Panc1 (cell line): ENCODE results near the gene APBB1. TPM values are rescaled to one million over a fixed set of nuclear protein-coding genes. Genes with fewer than 3 reads are reported as not detected.

Source experiments
- ATAC-seq: fragments of 200-7000 bp; cut with Tn5 transposase; 2 replicates; pipeline ENCODE4 v1.9.1; 2020; ENCODE audit warnings: mild to moderate bottlenecking, moderate library complexity
- BruUV-seq: library from RNA; stranded (reverse); fragments of 400-500 nt; replicated peaks from 2 replicates; lab custom pipeline; 2021; lab: Mats Ljungman, UMichigan
- CTCF ChIA-PET: fragments of 300-600 bp; sonication (Branson Sonifier 250); formaldehyde crosslinking; loops from one replicate; lab custom pipeline; 2022; ENCODE audit warnings: antibody characterized with exemption; lab: Charles Lee
- POLR2A ChIA-PET: fragments of 300-600 bp; sonication (Branson Sonifier 250); formaldehyde crosslinking; loops from one replicate; lab custom pipeline; 2022; ENCODE audit warnings: antibody characterized with exemption; lab: Charles Lee
- DNase-seq: peaks from one replicate; pipeline ENCODE4 v3.0.0-alpha.2; 2010; ENCODE audit warnings: low read depth, low spot score
- H3K27ac ChIP-seq: 2 replicates; pipeline ENCODE4 v1.5.1; 2011; ENCODE audit warnings: mild to moderate bottlenecking, low read length, inconsistent platforms
- H3K27me3 ChIP-seq: fragments of 200-500 bp; sonication (Bioruptor generic); 2 replicates; pipeline ENCODE4 v1.6.0; 2014; ENCODE audit warnings: low read length, inconsistent platforms; ENCODE audit not compliant: control insufficient read depth, insufficient read depth
- H3K36me3 ChIP-seq: fragments of 200-500 bp; sonication (Bioruptor generic); 2 replicates; pipeline ENCODE4 v1.5.1; 2014; ENCODE audit warnings: inconsistent platforms, mild to moderate bottlenecking, low read length, moderate library complexity; ENCODE audit not compliant: control insufficient read depth, insufficient read depth
- H3K4me1 ChIP-seq: 2 replicates; pipeline ENCODE4 v1.5.1; 2011; ENCODE audit warnings: inconsistent platforms, mild to moderate bottlenecking, low read length, moderate library complexity; ENCODE audit not compliant: control insufficient read depth, insufficient read depth
- H3K4me3 ChIP-seq, 2 experiments: 2 replicates each; pipeline ENCODE4 v1.5.1; 2011 to 2012; ENCODE audit warnings: low read depth in 2 of 2, low read length in 2 of 2, mild to moderate bottlenecking in 2 of 2, inconsistent platforms in 1 of 2, moderate library complexity in 1 of 2
- H3K9me3 ChIP-seq: fragments of 200-500 bp; sonication (Bioruptor generic); 2 replicates; pipeline ENCODE4 v1.5.1; 2014; ENCODE audit warnings: low read depth, mild to moderate bottlenecking, inconsistent platforms, low read length, moderate library complexity; ENCODE audit not compliant: control insufficient read depth, insufficient read depth
- CTCF ChIP-seq: fragments of 450-650 bp; IDR thresholded peaks from 2 replicates; pipeline ENCODE4 v1.5.1; 2017; ENCODE audit warnings: mild to moderate bottlenecking
- POLR2AphosphoS5 ChIP-seq: IDR thresholded peaks from 2 replicates; pipeline ENCODE4 v1.6.1; 2012; ENCODE audit warnings: mild to moderate bottlenecking, low read depth, low read length, moderate library complexity
- REST ChIP-seq, 2 experiments: IDR thresholded peaks; 2 replicates each; pipeline ENCODE4 v1.6.1; 2011 to 2012; ENCODE audit warnings: low read depth in 2 of 2, control low read depth in 1 of 2, low read length in 1 of 2, mild to moderate bottlenecking in 1 of 2, moderate library complexity in 1 of 2; ENCODE audit not compliant: insufficient read depth in 1 of 2
- SIN3A ChIP-seq: IDR thresholded peaks from 2 replicates; pipeline ENCODE4 v1.6.1; 2012; ENCODE audit warnings: low read depth, mild to moderate bottlenecking, low read length, moderate library complexity, borderline replicate concordance; ENCODE audit not compliant: insufficient read depth
- TCF7L2 ChIP-seq: IDR thresholded peaks from 2 replicates; pipeline ENCODE4 v1.6.1; 2011; ENCODE audit warnings: mild to moderate bottlenecking, low read depth, low read length, inconsistent platforms
- in situ Hi-C: cut with HindIII; loops from 2 replicates; pipeline ENCODE4 v1.10.0; 2016; ENCODE audit warnings: low sequenced_read_pairs, low pct_unique_long_range_greater_than_20kb
- intact Hi-C: fragments of 100-400 bp; cut with micrococcal nuclease; formaldehyde crosslinking; loops from one replicate; pipeline ENCODE4 v1.10.0; 2022; ENCODE audit not compliant: unreplicated experiment
- total RNA-seq: library from RNA; stranded (reverse); gene quantifications from one replicate; pipeline ENCODE4 v1.2.1, GENCODE V29; 2021; ENCODE audit not compliant: unreplicated experiment

Gene APBB1
- total RNA-seq, 1 experiment from 2014 or later = 9.6 TPM

GRCh38 chr11:6403539-6403938, 15.4 kb downstream of the APBB1 start:
- CTCF ChIA-PET = no interaction called here
- intact Hi-C loops (no loop called here), in situ Hi-C loops (no loop called here)
- Histone ChIP-seq H3K36me3 (no peaks in the 10 kb centered on the region), H3K9me3 (no peaks in the 10 kb centered on the region), H3K27ac (no peak overlapping the region), H3K27me3 (no peaks in the 10 kb centered on the region), H3K4me1 (no peaks in the 10 kb centered on the region), H3K4me3 (no peak overlapping the region)
- TF ChIP-seq CTCF = no peak
- no peak for TF ChIP-seq POLR2AphosphoS5
- TF ChIP-seq REST (IDR thresholded peaks at IDR 0.05; ENCODE audit: insufficient read depth in 1 of 2, low read depth in 2 of 2, low read length in 1 of 2) = no peak
- no peak for TF ChIP-seq TCF7L2
- no peak for TF ChIP-seq SIN3A
- POLR2A ChIA-PET = interaction anchor here (0.5 kb wide), 1 partner anchor 28 kb away, joined by 6 read pairs; no protein-coding TSS in a partner anchor
- no TSS peak for BruUV-seq
- ATAC-seq (no peak), DNase-seq (no peak)

GRCh38 chr11:6402561-6402981, 16.3 kb downstream of the APBB1 start:
- DNase-seq = no peak
- H3K27ac ChIP-seq = no peak overlapping the region
- in situ Hi-C loops = no loop called here
- H3K36me3 ChIP-seq = no peaks in the 10 kb centered on the region
- ChIA-PET POLR2A (no interaction called here), CTCF (interaction anchor here (1.3 kb wide), 1 partner anchor 23 kb away, joined by 5 read pairs; no protein-coding TSS in a partner anchor)
- H3K4me3 ChIP-seq = no peak overlapping the region
- no peaks in the 10 kb centered on the region for H3K4me1 ChIP-seq
- no peak for ATAC-seq
- intact Hi-C loops = no loop called here
- BruUV-seq = no TSS peak
- TF ChIP-seq TCF7L2 (no peak), SIN3A (no peak), REST (IDR thresholded peaks at IDR 0.05; ENCODE audit: insufficient read depth in 1 of 2, low read depth in 2 of 2, low read length in 1 of 2) (no peak), POLR2AphosphoS5 (no peak), CTCF (no peak)
- no peaks in the 10 kb centered on the region for H3K9me3 ChIP-seq
- no peaks in the 10 kb centered on the region; the same call in 1 of the 2 replicates for H3K27me3 ChIP-seq
